GM20000 (cell line): ENCODE data around the gene CD48.

Experiments used
- DNase-seq: peaks from one replicate; pipeline ENCODE4 v3.0.0; 2012; ENCODE audit warnings: low spot score
- TF ChIP-seq, protein P1 (sequence below): IDR thresholded peaks from 2 replicates; pipeline ENCODE4 v1.5.1; 2012; ENCODE audit warnings: mild to moderate bottlenecking, control low read depth; ENCODE audit errors: extremely low read depth, missing control alignments

Gene CD48

DNA sequence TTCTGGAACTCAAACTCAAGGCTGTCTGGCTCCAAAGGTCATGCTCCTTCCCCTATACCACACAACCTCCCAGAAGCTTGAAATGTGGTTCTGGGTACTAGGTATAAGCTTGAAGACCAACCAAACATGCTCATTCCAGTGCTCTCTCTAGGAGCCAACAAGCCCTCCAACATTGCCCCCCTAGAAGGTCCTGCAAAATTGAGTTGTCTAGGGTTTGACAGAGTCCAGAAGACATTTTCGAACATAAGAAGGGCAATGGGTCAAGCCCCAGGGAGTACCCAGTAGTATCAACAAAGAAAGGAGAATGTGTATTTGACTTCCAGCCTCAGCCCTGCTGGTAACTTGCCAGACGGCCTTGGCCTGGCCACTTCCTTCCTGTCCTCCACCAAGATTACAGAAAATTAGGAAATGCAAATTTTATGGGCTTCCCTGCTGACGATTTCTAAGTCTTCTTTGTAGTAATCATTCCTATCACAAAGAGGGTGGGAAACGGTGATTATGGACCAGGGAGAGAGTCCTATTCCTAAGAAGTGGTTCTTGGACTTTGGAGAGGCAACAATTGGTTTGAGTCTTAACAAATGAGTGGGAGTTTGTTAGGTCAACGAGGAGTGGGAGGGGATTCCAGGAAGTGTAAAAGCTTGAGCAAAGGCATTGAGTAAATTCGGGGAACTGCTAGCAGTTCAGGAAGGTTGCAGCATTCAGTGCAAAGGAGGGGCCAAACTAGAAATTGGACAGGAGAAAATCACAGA is 46.1 kb downstream of the CD48 start:
- no peak for DNase-seq
- TF ChIP-seq, protein P1, sequence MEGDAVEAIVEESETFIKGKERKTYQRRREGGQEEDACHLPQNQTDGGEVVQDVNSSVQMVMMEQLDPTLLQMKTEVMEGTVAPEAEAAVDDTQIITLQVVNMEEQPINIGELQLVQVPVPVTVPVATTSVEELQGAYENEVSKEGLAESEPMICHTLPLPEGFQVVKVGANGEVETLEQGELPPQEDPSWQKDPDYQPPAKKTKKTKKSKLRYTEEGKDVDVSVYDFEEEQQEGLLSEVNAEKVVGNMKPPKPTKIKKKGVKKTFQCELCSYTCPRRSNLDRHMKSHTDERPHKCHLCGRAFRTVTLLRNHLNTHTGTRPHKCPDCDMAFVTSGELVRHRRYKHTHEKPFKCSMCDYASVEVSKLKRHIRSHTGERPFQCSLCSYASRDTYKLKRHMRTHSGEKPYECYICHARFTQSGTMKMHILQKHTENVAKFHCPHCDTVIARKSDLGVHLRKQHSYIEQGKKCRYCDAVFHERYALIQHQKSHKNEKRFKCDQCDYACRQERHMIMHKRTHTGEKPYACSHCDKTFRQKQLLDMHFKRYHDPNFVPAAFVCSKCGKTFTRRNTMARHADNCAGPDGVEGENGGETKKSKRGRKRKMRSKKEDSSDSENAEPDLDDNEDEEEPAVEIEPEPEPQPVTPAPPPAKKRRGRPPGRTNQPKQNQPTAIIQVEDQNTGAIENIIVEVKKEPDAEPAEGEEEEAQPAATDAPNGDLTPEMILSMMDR, result no peak

DNA sequence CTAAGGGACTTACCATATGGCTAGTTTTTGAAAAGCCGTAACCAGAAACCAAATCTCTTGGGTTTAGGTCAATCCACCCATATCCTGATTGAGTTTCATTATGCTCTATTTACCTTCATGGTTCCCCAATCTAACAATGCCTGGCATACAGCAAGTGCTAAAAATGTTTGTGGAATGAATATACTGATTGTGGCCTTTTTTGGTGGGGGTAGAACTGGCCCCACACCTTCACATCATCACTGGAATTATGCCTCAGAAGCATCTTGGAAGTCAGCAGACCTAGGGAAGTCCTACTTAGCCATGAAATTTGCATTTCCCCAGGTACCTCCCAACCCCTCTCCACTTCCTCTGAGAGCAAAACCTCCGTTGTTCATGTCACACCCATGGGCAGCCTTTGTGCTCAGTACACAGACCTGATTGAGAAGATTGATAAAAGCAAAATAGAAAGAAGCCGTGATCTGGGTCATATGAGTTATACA is 47.0 kb downstream of the CD48 start:
- TF ChIP-seq, protein P1, result no peak
- DNase-seq, result peak; percentile 50

DNA sequence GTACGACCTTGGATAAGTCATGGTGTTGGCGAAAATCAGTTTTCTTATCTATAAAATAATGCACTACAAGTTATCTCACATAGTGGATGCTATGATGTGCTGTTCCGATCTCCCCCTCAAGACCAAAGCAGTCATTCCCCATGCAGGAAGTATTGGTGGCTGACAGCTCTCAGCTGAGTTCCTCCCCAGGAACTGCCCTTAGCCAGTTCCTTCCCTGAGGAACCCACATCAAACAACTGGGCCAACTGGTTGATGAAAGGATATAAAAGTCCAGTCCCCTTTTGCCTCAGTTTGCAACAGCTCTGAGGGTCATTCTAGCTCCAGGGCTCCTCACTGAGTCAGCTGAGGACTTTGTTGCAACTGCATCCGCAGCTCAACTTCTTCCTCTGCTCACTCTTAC is 48.7 kb downstream of the CD48 start:
- no peak for DNase-seq
- TF ChIP-seq, protein P1, result no peak

DNA sequence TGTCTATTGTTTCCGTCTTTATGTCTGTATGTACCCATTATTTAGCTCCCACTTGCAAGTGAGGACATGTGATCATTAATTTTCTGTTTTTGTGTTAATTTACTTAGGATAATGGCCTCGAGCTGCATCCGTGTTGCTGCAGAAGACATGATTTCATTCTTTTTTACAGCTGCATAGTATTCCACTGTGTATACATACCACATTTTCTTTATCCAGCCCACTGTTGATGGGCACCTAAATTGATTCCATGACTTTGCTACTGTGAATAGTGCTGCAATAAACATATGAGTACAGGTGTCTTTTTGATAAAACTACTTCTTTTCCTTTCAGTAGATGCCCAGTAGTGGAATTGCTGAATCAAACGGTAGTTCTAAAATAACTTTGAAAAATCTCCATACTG is 52.1 kb downstream of the CD48 start:
- TF ChIP-seq, protein P1, result no peak
- DNase-seq, result no peak

DNA sequence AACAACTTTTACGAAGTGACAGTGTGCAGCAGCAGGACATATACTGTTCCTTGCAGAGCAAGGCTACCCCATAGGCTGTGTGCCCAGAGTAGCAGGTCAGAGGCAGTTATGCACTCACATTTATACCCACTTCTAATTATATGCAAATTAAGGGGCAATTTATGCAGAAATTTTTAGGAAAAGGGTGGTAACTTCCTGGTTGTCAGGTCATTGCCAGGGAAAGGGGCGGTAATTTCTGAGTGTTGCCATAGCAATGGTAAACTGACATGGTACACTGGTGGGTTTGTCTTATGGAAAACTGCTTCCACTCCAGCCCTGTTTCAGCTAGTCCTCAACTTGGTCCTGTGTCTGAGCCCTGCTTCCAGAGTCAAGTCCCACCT is 52.8 kb downstream of the CD48 start:
- TF ChIP-seq, protein P1, result no peak
- DNase-seq, result no peak

DNA sequence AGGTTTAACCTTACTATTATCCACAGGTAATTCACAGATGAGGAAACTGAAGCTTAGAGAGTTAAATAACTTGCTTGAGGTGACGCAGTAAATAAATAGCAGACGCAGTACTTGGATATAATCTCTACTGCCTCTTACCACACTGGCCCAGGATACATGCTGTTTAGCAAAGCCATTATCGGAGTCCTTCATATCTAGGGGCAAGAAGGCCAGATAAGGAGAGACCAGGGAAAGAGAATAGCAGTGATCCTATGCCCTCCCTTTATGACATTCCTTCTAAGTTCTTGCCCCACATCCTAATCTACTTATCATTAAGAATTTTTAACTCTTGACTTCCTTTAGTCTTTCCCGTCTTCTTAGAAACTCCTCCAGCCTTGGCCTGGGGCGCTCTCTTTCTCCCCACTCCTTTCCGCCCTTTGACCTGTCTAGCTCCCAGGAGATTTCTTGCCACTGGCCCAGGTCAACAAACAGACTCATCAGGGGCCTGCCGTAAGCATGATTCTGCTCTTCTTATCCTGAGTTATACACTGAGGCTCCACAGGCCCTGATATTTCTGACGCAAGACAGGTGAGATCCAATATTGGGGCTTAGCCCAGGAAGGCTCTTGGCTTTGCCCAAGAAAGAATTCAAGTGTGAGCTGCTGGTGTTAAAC is 53.3 kb downstream of the CD48 start:
- no peak for DNase-seq
- TF ChIP-seq, protein P1, result no peak

DNA sequence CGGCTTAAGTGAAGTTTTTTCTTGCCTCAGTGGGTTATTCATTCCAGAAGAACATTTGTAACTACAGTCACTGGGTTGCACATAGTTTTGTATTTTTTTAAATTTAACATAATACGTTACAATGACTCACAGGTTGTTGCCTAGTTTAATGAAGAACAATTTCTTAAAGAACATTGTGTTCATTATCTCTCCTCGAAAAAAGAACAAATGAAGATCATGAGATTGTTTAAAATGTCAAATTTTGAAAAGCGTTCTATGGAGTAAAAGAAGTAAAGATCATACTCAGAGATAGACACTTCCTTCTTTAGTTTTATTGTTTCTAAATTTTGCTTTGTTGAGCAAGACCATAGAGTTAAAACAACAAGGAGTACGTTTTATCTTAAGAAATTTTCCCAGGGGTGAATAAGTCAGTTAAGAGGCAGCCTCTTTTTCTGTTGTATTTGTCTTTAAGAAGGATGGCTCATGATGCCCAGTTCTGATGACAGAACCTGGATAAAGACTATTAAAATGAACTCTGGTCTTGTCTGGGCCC is 54.3 kb downstream of the CD48 start:
- TF ChIP-seq, protein P1, result no peak
- no peak for DNase-seq
